ES-I3 (cell line): ENCODE data around the gene ARHGAP45.
"Not testable (repeated sequence)": the region's sequence is repeated elsewhere in the genome, so short reads cannot be mapped to it uniquely, and the experiment has no call there.

Experiments
- H3K36me3 ChIP-seq: 2 replicates; pipeline ENCODE4 v1.6.1; 2013; ENCODE audit warnings: mild to moderate bottlenecking, low read length, control low read depth, moderate library complexity; ENCODE audit not compliant: insufficient read depth
- H3K4me1 ChIP-seq: 2 replicates; pipeline ENCODE4 v1.6.1; 2013; ENCODE audit warnings: mild to moderate bottlenecking, control low read depth, low read length; ENCODE audit not compliant: insufficient read depth
- H3K9ac ChIP-seq: 2 replicates; pipeline ENCODE4 v1.6.1; 2013; ENCODE audit warnings: low read depth, mild to moderate bottlenecking, low read length, moderate library complexity
- H3K9me3 ChIP-seq: 2 replicates; pipeline ENCODE4 v1.6.1; 2013; ENCODE audit warnings: mild to moderate bottlenecking, low read length, moderate library complexity; ENCODE audit not compliant: control insufficient read depth, insufficient read depth

Gene ARHGAP45

GRCh38 chr19:1110809-1111640 lies 44.1 kb downstream of the ARHGAP45 start:
- Histone ChIP-seq H3K9me3 (no peaks in the 10 kb centered on the region), H3K4me1 (peaks cover 12% of the 10 kb centered on the region; the same call in 1 of the 2 replicates), H3K9ac (no peak overlapping the region), H3K36me3 (no peaks in the 10 kb centered on the region; the same call in 1 of the 2 replicates)

GRCh38 chr19:1111641-1112267 lies 44.8 kb downstream of the ARHGAP45 start:
- Histone ChIP-seq H3K4me1 (peaks cover 12% of the 10 kb centered on the region; the same call in 1 of the 2 replicates), H3K36me3 (no peaks in the 10 kb centered on the region), H3K9ac (no peak overlapping the region)

DNA sequence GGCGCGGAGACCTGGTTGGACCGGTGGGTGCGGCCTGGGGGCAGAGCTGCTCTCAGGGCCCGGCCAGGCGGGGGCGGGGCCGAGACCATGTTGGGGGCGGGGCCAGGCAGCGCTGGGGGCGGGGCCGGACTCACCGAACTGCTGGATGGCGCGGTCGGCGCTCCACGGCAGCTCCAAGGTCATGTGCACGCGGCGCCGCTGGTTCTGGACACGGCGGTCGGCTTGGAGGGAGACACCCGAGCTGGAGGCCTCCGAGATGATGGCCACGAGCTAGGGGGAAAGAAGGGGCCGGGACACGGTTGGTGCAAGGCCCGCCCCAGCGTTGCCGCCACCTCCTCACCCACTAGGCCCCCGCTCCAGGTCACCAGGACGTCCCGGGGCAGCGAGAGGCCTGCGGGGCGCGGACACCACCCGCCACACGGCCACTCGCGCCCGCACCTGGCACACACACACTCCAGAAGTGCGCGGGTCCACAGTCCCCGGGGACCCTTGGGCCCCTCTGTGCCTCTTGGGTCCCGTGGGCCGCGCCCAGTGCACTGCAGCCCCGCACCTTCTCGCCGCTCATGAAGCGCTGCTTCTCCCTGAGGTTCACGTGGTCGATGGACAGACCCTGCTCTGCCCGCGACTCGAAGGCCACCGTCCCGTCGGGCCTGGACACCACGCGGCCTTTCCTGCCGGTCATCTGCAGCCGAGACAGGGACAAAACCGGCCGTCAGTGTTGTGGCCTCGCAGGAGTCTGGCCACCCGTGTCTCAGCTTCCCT lies 45.5 kb downstream of the ARHGAP45 start:
- H3K9me3 ChIP-seq = no peaks in the 10 kb centered on the region
- no peaks in the 10 kb centered on the region for H3K36me3 ChIP-seq
- no peak overlapping the region for H3K9ac ChIP-seq
- H3K4me1 ChIP-seq = peaks cover 12% of the 10 kb centered on the region; the same call in 1 of the 2 replicates

More at GRCh38 chr19:1111641-1112267, 44.8 kb downstream of the ARHGAP45 start:
- H3K9me3 ChIP-seq = no peaks in the 10 kb centered on the region

GRCh38 chr19:1113030-1113985 lies 46.3 kb downstream of the ARHGAP45 start:
- Histone ChIP-seq H3K9ac (no peak overlapping the region), H3K4me1 (peaks cover 12% of the 10 kb centered on the region; the same call in 1 of the 2 replicates), H3K36me3 (no peaks in the 10 kb centered on the region)

DNA sequence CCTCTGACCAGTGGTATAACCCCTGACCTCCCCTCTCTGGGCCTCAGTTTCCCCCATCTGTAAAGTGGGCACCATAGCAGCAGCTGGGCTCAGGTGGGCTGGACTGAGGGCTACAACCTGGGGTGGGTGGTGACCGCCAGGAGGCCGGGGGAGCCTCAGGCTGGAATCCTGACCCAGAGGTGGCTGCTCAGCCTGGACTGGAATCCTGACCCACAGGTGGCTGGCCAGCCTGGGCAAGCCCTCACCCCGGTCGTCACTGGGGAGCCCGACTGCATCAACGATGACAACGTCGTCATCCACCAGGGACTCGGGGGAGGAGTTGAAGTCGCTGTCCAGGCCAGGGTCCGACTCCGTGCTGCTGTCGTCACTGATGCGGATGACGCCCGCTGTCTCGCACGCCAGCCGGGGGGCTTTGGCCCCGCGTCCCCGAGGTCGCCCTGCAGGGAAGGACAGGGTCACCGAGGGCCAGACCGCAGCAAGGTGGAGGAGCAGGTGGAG lies 47.1 kb downstream of the ARHGAP45 start:
- peaks cover 12% of the 10 kb centered on the region; the same call in 1 of the 2 replicates for H3K4me1 ChIP-seq
- H3K9me3 ChIP-seq = no peaks in the 10 kb centered on the region
- H3K36me3 ChIP-seq = no peaks in the 10 kb centered on the region
- no peak overlapping the region for H3K9ac ChIP-seq

More at GRCh38 chr19:1113030-1113985, 46.3 kb downstream of the ARHGAP45 start:
- H3K9me3 ChIP-seq = no peaks in the 10 kb centered on the region

- H3K4me1 ChIP-seq = peaks cover 12% of the 10 kb centered on the region; the same call in 1 of the 2 replicates
- not testable (repeated sequence) for H3K9me3 ChIP-seq, H3K36me3 ChIP-seq, H3K9ac ChIP-seq
Observed at GRCh38 chr19:1114728-1115127, 47.8 kb downstream of the ARHGAP45 start.

DNA sequence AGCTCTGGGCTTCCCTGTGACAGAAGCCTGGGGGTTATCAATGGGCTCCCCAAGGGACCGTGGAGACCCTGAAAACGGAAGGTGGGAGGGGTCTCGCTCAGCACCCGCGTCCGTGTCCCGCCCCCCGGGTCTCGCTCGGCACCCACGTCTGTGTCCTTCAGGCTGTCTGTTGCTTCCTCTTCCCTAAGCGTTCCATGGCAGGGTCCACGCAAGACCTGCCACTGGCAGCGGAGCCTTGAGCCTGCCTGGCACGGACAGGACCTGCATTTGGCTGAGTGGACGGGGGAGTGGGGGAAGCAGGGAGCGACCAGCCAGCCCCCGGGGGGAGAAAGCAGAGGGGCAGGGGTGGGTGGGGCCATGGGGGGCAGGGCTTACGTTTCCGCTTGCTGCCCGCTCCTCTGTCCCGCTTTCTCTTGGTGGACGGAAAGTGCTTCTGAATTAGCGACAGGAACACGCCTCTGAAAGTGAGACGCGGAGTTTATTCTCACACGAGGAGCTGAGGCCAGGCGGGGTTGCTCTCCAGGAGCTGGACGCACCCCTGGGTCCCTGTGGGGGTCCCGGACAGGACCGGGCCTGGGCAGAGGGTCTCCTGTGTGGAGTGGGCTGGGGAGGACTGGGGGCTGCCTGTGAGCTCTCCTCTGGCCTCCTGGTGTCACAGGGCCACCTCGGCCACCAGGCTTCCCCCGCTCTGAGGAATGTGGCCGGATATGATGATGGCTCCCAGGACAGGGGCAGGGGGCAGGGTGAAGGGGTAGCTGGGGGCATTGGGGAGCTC lies 48.9 kb downstream of the ARHGAP45 start:
- H3K36me3 ChIP-seq = peaks cover 4% of the 10 kb centered on the region

DNA sequence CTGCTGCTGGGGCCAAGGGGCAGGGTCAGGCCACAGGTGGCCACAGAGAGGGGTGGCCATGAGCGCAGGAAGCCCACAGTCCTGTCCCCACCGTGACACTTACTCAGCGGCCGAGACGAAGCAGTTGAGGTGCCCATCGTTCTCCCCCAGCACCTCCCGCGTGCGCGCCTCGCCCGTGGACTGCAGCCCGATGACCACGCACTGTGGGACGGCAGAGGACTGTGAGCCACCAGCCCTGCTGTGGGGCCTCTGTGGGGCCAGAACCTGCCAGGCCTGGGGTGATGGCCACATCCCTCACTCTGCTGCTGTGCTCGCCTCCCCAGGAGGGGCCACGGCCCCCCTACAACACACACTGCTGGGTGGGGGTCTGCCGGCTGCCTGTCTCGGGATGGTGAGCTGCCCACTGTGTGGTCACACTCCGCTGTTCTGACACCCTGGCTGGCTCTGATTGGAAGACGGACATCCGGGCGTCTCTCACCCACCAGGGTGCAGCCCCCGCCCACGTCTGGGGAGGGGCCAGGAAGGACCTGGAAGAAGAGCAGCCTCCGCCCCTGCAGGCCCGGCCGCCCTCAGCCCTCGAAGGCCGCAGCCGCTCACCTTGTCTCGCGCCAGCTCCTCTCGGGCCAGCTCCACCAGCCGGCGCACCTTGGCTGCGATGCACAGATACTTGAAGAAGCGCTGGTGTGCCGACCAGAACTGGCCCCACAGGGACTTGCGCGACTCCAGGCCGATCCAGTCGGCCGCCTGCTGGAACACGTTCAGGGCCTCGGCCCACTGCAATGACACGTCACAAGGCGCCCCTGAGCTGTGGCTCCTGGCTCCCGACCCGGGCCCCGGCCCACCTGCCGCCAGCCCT lies 50.0 kb downstream of the ARHGAP45 start:
- Histone ChIP-seq H3K36me3 (peaks cover 9% of the 10 kb centered on the region), H3K9me3 (no peaks in the 10 kb centered on the region), H3K4me1 (peaks cover 12% of the 10 kb centered on the region; the same call in 1 of the 2 replicates), H3K9ac (no peak overlapping the region)

More for the DNA sequence above, 48.9 kb downstream of the ARHGAP45 start:
- Histone ChIP-seq H3K9ac (no peak overlapping the region), H3K4me1 (peaks cover 12% of the 10 kb centered on the region; the same call in 1 of the 2 replicates), H3K9me3 (no peaks in the 10 kb centered on the region)

DNA sequence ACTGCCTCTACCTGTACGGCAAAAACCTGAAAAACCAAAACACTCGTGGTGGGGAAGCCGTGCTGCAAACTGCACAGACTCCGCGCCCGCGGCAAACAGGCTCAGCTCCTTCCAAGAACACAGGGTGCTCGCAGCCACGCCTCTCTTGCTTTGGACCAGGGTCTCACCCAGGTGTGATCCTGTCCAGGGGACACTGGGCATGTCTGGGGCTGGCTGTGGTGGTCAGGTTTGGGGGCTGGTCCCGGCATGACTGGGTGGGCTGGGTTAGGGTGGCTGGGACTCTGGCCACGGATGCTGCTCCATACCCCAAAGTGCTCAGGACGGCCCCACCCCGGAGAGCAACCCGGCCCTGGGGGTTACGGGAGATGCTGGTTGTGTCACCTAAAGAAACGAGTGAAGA lies 50.7 kb downstream of the ARHGAP45 start:
- Histone ChIP-seq H3K4me1 (peaks cover 9% of the 10 kb centered on the region; the same call in 1 of the 2 replicates), H3K9ac (no peak overlapping the region), H3K9me3 (no peaks in the 10 kb centered on the region), H3K36me3 (peaks cover 9% of the 10 kb centered on the region)

GRCh38 chr19:1118999-1119398 lies 52.0 kb downstream of the ARHGAP45 start:
- H3K4me1 ChIP-seq = no peaks in the 10 kb centered on the region
- no peaks in the 10 kb centered on the region for H3K9me3 ChIP-seq
- H3K9ac ChIP-seq = no peak overlapping the region
- peaks cover 12% of the 10 kb centered on the region for H3K36me3 ChIP-seq

GRCh38 chr19:1119475-1120217 lies 52.7 kb downstream of the ARHGAP45 start:
- Histone ChIP-seq H3K36me3 (peaks cover 12% of the 10 kb centered on the region), H3K4me1 (no peaks in the 10 kb centered on the region), H3K9me3 (no peaks in the 10 kb centered on the region)

More at GRCh38 chr19:1119475-1120217, 52.7 kb downstream of the ARHGAP45 start:
- H3K9ac ChIP-seq = no peak overlapping the region
